Measurements from ENCODE around the gene FBXO48. TPM values are rescaled to one million over a fixed set of nuclear protein-coding genes. Genes with fewer than 3 reads are reported as not detected.

Gene FBXO48
- total RNA-seq, 2 experiments from 2014 or later: 1.5 to 6.8 TPM

GRCh38 chr2:68441994-68442322 lies 25.1 kb downstream of the FBXO48 start:
- H2AFZ ChIP-seq (ENCODE audit: low read length): peak overlapping the region; percentile 82; the same call in 1 of the 2 replicates
- TF ChIP-seq CTCF (conservative IDR thresholded peaks at IDR 0.05; ENCODE audit: low read length) (peak; percentile 31; the same call in 1 of the 2 replicates), EZH2phosphoT487 (IDR thresholded peaks at IDR 0.05; ENCODE audit: borderline replicate concordance, low read depth, low read length) (no peak)
- ChIA-PET CTCF (ENCODE audit: unreplicated experiment) (interaction anchor here (0.7 to 1.6 kb wide), 4 partner anchors 12 to 151 kb away, joined by 3 to 4 read pairs (median 4); no protein-coding TSS in a partner anchor), POLR2A (interaction anchor here (1.0 to 4.5 kb wide), 5 partner anchors 13 to 85 kb away, joined by 3 to 39 read pairs (median 21); partner anchors contain the start of gene PLEK)
- DNase-seq (ENCODE audit: low spot score): no peak
- no peaks in the 10 kb centered on the region for H3K36me3 ChIP-seq (ENCODE audit: insufficient read depth, low read length)
- intact Hi-C loops (cut with micrococcal nuclease; ENCODE audit: unreplicated experiment): loop anchor here (1.0 to 10.0 kb wide), 9 partner anchors 31 to 320 kb away; partner anchors contain the start of genes PNO1 and PPP3R1
- H3K9me2 ChIP-seq (ENCODE audit: insufficient read depth, low read length): no peaks in the 10 kb centered on the region
- H3K4me3 ChIP-seq (ENCODE audit: low read depth, low read length, poor library complexity, severe bottlenecking): no peak overlapping the region
- no peak overlapping the region for H3K27ac ChIP-seq (ENCODE audit: low read depth, low read length, poor library complexity, severe bottlenecking)
- H3K79me2 ChIP-seq (ENCODE audit: insufficient read depth, low read depth, low read length): no peaks in the 10 kb centered on the region
- peaks cover 44% of the 10 kb centered on the region for H3K4me1 ChIP-seq (ENCODE audit: insufficient read depth, low read length, poor library complexity, severe bottlenecking)
- BruUV-seq (replicated peaks): no TSS peak
- H4K20me1 ChIP-seq (ENCODE audit: insufficient read depth, low read length): no peaks in the 10 kb centered on the region
- no peaks in the 10 kb centered on the region for H3K9me3 ChIP-seq (ENCODE audit: low read length)
- H3K4me2 ChIP-seq (ENCODE audit: low read length): peak overlapping the region; percentile 16

- TF ChIP-seq CTCF (conservative IDR thresholded peaks at IDR 0.05; ENCODE audit: low read length) (peak; percentile 98), EZH2phosphoT487 (IDR thresholded peaks at IDR 0.05; ENCODE audit: borderline replicate concordance, low read depth, low read length) (no peak)
- peak overlapping the region; percentile 74 for H3K27ac ChIP-seq (ENCODE audit: low read depth, low read length, poor library complexity, severe bottlenecking)
- peaks cover 50% of the 10 kb centered on the region for H3K4me1 ChIP-seq (ENCODE audit: insufficient read depth, low read length, poor library complexity, severe bottlenecking)
- H3K9me3 ChIP-seq (ENCODE audit: low read length): no peaks in the 10 kb centered on the region
- H3K4me3 ChIP-seq (ENCODE audit: low read depth, low read length, poor library complexity, severe bottlenecking): peak overlapping the region; percentile 40
- no peaks in the 10 kb centered on the region for H3K36me3 ChIP-seq (ENCODE audit: insufficient read depth, low read length)
- H3K4me2 ChIP-seq (ENCODE audit: low read length): peak overlapping the region; percentile 71
- no TSS peak for BruUV-seq (replicated peaks)
- intact Hi-C loops (cut with micrococcal nuclease; ENCODE audit: unreplicated experiment): loop anchor here (1.0 to 10.0 kb wide), 9 partner anchors 30 to 319 kb away; partner anchors contain the start of genes PNO1 and PPP3R1
- POLR2A ChIA-PET: interaction anchor here (0.5 to 4.5 kb wide), 14 partner anchors 13 to 195 kb away, joined by 3 to 39 read pairs (median 4); partner anchors contain the start of gene PLEK
- H2AFZ ChIP-seq (ENCODE audit: low read length): peak overlapping the region; percentile 82
- CTCF ChIA-PET (ENCODE audit: unreplicated experiment): interaction anchor here (0.7 to 1.6 kb wide), 6 partner anchors 12 to 150 kb away, joined by 3 to 4 read pairs (median 3); no protein-coding TSS in a partner anchor
- H3K79me2 ChIP-seq (ENCODE audit: insufficient read depth, low read depth, low read length): no peaks in the 10 kb centered on the region
- DNase-seq (ENCODE audit: low spot score): peak; percentile 99
- H3K9me2 ChIP-seq (ENCODE audit: insufficient read depth, low read length): no peaks in the 10 kb centered on the region
- H4K20me1 ChIP-seq (ENCODE audit: insufficient read depth, low read length): no peaks in the 10 kb centered on the region
Observed at GRCh38 chr2:68441179-68441993, 25.7 kb downstream of the FBXO48 start.
